SK-N-SH (cell line): ENCODE data around the gene LIPH. TPM values are rescaled to one million over a fixed set of nuclear protein-coding genes. Genes with fewer than 3 reads are reported as not detected.

Source experiments
- CTCF ChIA-PET: fragments of 300-600, 350-600 bp; formaldehyde crosslinking; extraction: SDS; loops from one replicate; lab custom pipeline; 2021; lab: Yijun Ruan, JAX
- POLR2A ChIA-PET: fragments of 350-600 bp; sonication (Branson Sonifier 250); formaldehyde crosslinking; extraction: SDS; loops from one replicate; lab custom pipeline; 2020; ENCODE audit warnings: antibody characterized with exemption, inconsistent platforms; lab: Yijun Ruan, JAX
- DNase-seq: peaks from one replicate; pipeline ENCODE4 v3.0.0; 2012
- H2AFZ ChIP-seq: fragments of 200-600 bp; sonication (generic); 2 replicates; pipeline ENCODE4 v1.8.1; 2016; ENCODE audit warnings: antibody characterized with exemption, mild to moderate bottlenecking, low read depth
- H3F3A ChIP-seq: fragments of 200-600 bp; sonication (generic); replicated peaks from 2 replicates; pipeline ENCODE3; 2016; ENCODE audit warnings: antibody characterized with exemption, mild to moderate bottlenecking; ENCODE audit not compliant: insufficient read depth
- H3K27ac ChIP-seq, 2 experiments: fragments of 200-500 bp in 1 of 2; fragments of 200-600 bp in 1 of 2; sonication (Bioruptor generic) in 1 of 2; sonication (generic), shearing (Covaris generic) in 1 of 2; 2 replicates each; pipeline versions ENCODE4 v1.5.1 to v1.6.1; 2014 to 2016; ENCODE audit warnings: low read depth in 2 of 2, inconsistent platforms in 1 of 2, low read length in 1 of 2, mild to moderate bottlenecking in 1 of 2, mixed read lengths in 1 of 2
- H3K27me3 ChIP-seq: fragments of 200-600 bp; sonication (generic), shearing (Covaris generic); 2 replicates; pipeline ENCODE4 v1.6.1; 2016; ENCODE audit warnings: mixed run types; ENCODE audit not compliant: insufficient read depth
- H3K36me3 ChIP-seq, 2 experiments: fragments of 200-500 bp in 1 of 2; fragments of 200-600 bp in 1 of 2; sonication (Bioruptor generic) in 1 of 2; sonication (generic) in 1 of 2; replicated peaks in 1 of 2; 2 replicates each; pipeline versions ENCODE3 to v1.5.1; 2014 to 2016; ENCODE audit warnings: low read length in 1 of 2, mild to moderate bottlenecking in 1 of 2; ENCODE audit not compliant: insufficient read depth in 2 of 2, control insufficient read depth in 1 of 2
- H3K4me1 ChIP-seq, 2 experiments: fragments of 200-500 bp in 1 of 2; fragments of 200-600 bp in 1 of 2; sonication (Bioruptor generic) in 1 of 2; sonication (generic), shearing (Covaris generic) in 1 of 2; 2 replicates each; pipeline versions ENCODE4 v1.5.1 to v1.6.1; 2014 to 2016; ENCODE audit warnings: low read depth in 1 of 2, low read length in 1 of 2, mixed run types in 1 of 2; ENCODE audit not compliant: insufficient read depth in 2 of 2, control insufficient read depth in 1 of 2
- H3K4me2 ChIP-seq: fragments of 200-600 bp; sonication (generic), shearing (Covaris generic); 2 replicates; pipeline ENCODE4 v1.6.1; 2017; ENCODE audit warnings: mixed run types
- H3K4me3 ChIP-seq, 2 experiments: fragments of 200-500 bp in 1 of 2; fragments of 200-600 bp in 1 of 2; sonication (Bioruptor generic) in 1 of 2; sonication (generic), shearing (Covaris generic) in 1 of 2; 2 replicates each; pipeline versions ENCODE4 v1.5.1 to v1.8.1; 2014 to 2016; ENCODE audit warnings: low read depth in 2 of 2, inconsistent platforms in 1 of 2, low read length in 1 of 2, mild to moderate bottlenecking in 1 of 2, mixed read lengths in 1 of 2, moderate library complexity in 1 of 2
- H3K79me2 ChIP-seq: fragments of 200-600 bp; sonication (generic); 2 replicates; pipeline ENCODE4 v1.8.1; 2017; ENCODE audit warnings: mild to moderate bottlenecking; ENCODE audit not compliant: insufficient read depth
- H3K9ac ChIP-seq: fragments of 200-600 bp; sonication (generic); 2 replicates; pipeline ENCODE4 v1.6.1; 2017; ENCODE audit warnings: mixed run types
- H3K9me2 ChIP-seq: fragments of 200-600 bp; sonication (generic); 2 replicates; pipeline ENCODE4 v1.6.1; 2017; ENCODE audit warnings: mixed run types
- H3K9me3 ChIP-seq: fragments of 200-600 bp; sonication (generic); 2 replicates; pipeline ENCODE4 v1.6.1; 2017; ENCODE audit warnings: mixed run types, mild to moderate bottlenecking, moderate library complexity
- H4K20me1 ChIP-seq: fragments of 200-600 bp; sonication (generic); 2 replicates; pipeline ENCODE4 v1.6.1; 2017; ENCODE audit warnings: mild to moderate bottlenecking, mixed run types; ENCODE audit not compliant: insufficient read depth
- CHD2 ChIP-seq: fragments of 150-350 bp; IDR thresholded peaks from 2 replicates; pipeline ENCODE4 v1.6.1; 2018; ENCODE audit warnings: low read length; ENCODE audit not compliant: partially characterized antibody
- ELF1 ChIP-seq: IDR thresholded peaks from 2 replicates; pipeline ENCODE4 v1.4.0; 2012
- EP300 ChIP-seq, 2 experiments: IDR thresholded peaks; 2 replicates each; pipeline versions ENCODE4 v1.4.0 to v1.6.1; 2012; ENCODE audit warnings: borderline replicate concordance in 1 of 2, low read depth in 1 of 2, low read length in 1 of 2
- FOSL2 ChIP-seq: IDR thresholded peaks from 2 replicates; pipeline ENCODE4 v1.4.0; 2012; ENCODE audit warnings: low read depth, mild to moderate bottlenecking, moderate library complexity, borderline replicate concordance
- FOXM1 ChIP-seq: IDR thresholded peaks from 2 replicates; pipeline ENCODE4 v1.4.0; 2012; ENCODE audit warnings: low read depth, mild to moderate bottlenecking
- JUND ChIP-seq: IDR thresholded peaks from 2 replicates; pipeline ENCODE4 v1.4.0; 2012
- MXI1 ChIP-seq: IDR thresholded peaks from 2 replicates; pipeline ENCODE4 v1.6.1; 2012; ENCODE audit warnings: mild to moderate bottlenecking, low read depth, low read length, improper control_type of control experiment
- NFIC ChIP-seq: IDR thresholded peaks from 2 replicates; pipeline ENCODE4 v1.4.0; 2012; ENCODE audit warnings: borderline replicate concordance
- NRF1 ChIP-seq: IDR thresholded peaks from 2 replicates; pipeline ENCODE4 v1.6.1; 2012; ENCODE audit warnings: low read depth, mild to moderate bottlenecking, low read length
- POLR2AphosphoS5 ChIP-seq: IDR thresholded peaks from 2 replicates; pipeline ENCODE4 v1.6.1; 2012; ENCODE audit warnings: low read depth, low read length
- RAD21 ChIP-seq: IDR thresholded peaks from 2 replicates; pipeline ENCODE4 v1.6.1; 2012; ENCODE audit warnings: mild to moderate bottlenecking, low read length
- RCOR1 ChIP-seq: fragments of 150-350 bp; IDR thresholded peaks from 2 replicates; pipeline ENCODE4 v1.6.1; 2017; ENCODE audit warnings: antibody characterized with exemption, low read length
- RFX5 ChIP-seq: IDR thresholded peaks from 2 replicates; pipeline ENCODE4 v1.6.1; 2012; ENCODE audit warnings: mild to moderate bottlenecking, improper control_type of control experiment, low read length
- RXRA ChIP-seq: IDR thresholded peaks from 2 replicates; pipeline ENCODE4 v1.4.0; 2012; ENCODE audit warnings: low read depth, mild to moderate bottlenecking, borderline replicate concordance
- SIN3A ChIP-seq: IDR thresholded peaks from 2 replicates; pipeline ENCODE4 v1.6.1; 2012; ENCODE audit warnings: low read depth, mild to moderate bottlenecking, low read length, moderate library complexity, borderline replicate concordance
- SMC3 ChIP-seq: IDR thresholded peaks from 2 replicates; pipeline ENCODE4 v1.6.1; 2012; ENCODE audit warnings: low read depth, low read length, improper control_type of control experiment
- YY1 ChIP-seq: IDR thresholded peaks from 2 replicates; pipeline ENCODE4 v1.4.0; 2012; ENCODE audit warnings: low read depth, mild to moderate bottlenecking
- WGBS: methylation state at CpG from one replicate; pipeline ENCODE4 v1.1.6; 2017; ENCODE audit warnings: low lambda C conversion rate; 5-methylcytosine and 5-hydroxymethylcytosine counted together
- polyA plus RNA-seq, 3 experiments: library from polyadenylated mRNA; depleted of rRNA; stranded (reverse); fragments of >200 nt; gene quantifications; 2 replicates each; pipeline ENCODE4 v1.2.3, GENCODE V29; 2012
- TF ChIP-seq, protein P1 (sequence below): IDR thresholded peaks from 2 replicates; pipeline ENCODE4 v1.4.0; 2012; ENCODE audit warnings: low read depth, borderline replicate concordance
- TF ChIP-seq, protein P2 (sequence below): IDR thresholded peaks from 2 replicates; pipeline ENCODE4 v1.6.1; 2012; ENCODE audit warnings: mild to moderate bottlenecking, low read depth, low read length, moderate library complexity
- TF ChIP-seq, protein P3 (sequence below): fragments of 150-350 bp; IDR thresholded peaks from 2 replicates; pipeline ENCODE4 v1.6.1; 2016; ENCODE audit warnings: mild to moderate bottlenecking, low read depth, low read length
- TF ChIP-seq, protein P4 (sequence below): IDR thresholded peaks from 2 replicates; pipeline ENCODE4; 2012

Gene LIPH
- polyA plus RNA-seq, 1 of the 3 experiments (the other 2 are of a cell fraction): not detected

DNA sequence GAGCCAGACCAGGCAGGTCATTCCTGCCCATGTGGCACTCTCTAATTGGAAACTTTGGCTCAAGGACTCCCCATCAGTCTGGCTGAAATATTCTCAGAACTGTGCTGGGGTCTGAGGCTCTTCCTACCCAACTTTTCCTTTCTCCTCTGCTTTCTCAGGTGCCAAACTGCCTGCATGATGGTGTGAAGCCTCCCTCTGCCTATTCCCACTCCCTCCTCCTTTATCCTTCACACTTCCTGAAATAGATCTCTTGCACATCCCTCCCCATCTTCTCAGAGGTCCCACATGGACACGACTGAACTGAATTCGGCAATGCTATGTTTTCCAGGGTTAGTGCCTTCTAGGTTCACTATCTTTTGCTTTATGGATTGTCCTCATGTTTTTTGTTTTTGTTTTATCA lies 12.5 kb downstream of the LIPH start:
- H3F3A ChIP-seq: no peaks in the 10 kb centered on the region
- H3K36me3 ChIP-seq: no peaks in the 10 kb centered on the region
- no peak overlapping the region for H3K4me3 ChIP-seq
- TF ChIP-seq MXI1: no peak
- TF ChIP-seq, protein P1, sequence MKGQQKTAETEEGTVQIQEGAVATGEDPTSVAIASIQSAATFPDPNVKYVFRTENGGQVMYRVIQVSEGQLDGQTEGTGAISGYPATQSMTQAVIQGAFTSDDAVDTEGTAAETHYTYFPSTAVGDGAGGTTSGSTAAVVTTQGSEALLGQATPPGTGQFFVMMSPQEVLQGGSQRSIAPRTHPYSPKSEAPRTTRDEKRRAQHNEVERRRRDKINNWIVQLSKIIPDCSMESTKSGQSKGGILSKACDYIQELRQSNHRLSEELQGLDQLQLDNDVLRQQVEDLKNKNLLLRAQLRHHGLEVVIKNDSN: no peak
- TF ChIP-seq RFX5: no peak
- no peak for TF ChIP-seq FOSL2
- no peak for TF ChIP-seq SIN3A
- no peak for TF ChIP-seq EP300 (IDR thresholded peaks at IDR 0.05; ENCODE audit: borderline replicate concordance in 1 of 2, low read depth in 1 of 2, low read length in 1 of 2)
- no peak for TF ChIP-seq ELF1
- TF ChIP-seq RCOR1: no peak
- no peak for TF ChIP-seq RXRA
- TF ChIP-seq NRF1: no peak
- TF ChIP-seq, all 33 proteins: peak for 0
- Histone ChIP-seq H2AFZ (no peak overlapping the region), H3K9me2 (no peaks in the 10 kb centered on the region), H3K4me1 (peaks cover 0 to 4% of the 10 kb centered on the region in 2 experiments; a peak in 1 of 4 replicates), H4K20me1 (no peaks in the 10 kb centered on the region), H3K9ac (no peak overlapping the region), H3K27ac (no peak overlapping the region), H3K9me3 (no peaks in the 10 kb centered on the region), H3K79me2 (no peaks in the 10 kb centered on the region), H3K27me3 (no peaks in the 10 kb centered on the region), H3K4me2 (no peak overlapping the region)
- POLR2A ChIA-PET: no interaction called here
- WGBS: 74% methylated on average over 2 of the region's 2 CpGs
- CTCF ChIA-PET: no interaction called here
- DNase-seq: no peak

- Histone ChIP-seq H3K9me2 (no peaks in the 10 kb centered on the region), H3K27me3 (no peaks in the 10 kb centered on the region), H3K9ac (no peak overlapping the region), H3K4me2 (no peak overlapping the region), H2AFZ (no peak overlapping the region; the same call in 1 of the 2 replicates), H3K36me3 (no peaks in the 10 kb centered on the region), H4K20me1 (no peaks in the 10 kb centered on the region), H3K4me1 (peaks cover 0 to 4% of the 10 kb centered on the region in 2 experiments; a peak in 1 of 4 replicates), H3K79me2 (no peaks in the 10 kb centered on the region), H3F3A (no peaks in the 10 kb centered on the region), H3K9me3 (no peaks in the 10 kb centered on the region), H3K27ac (no peak overlapping the region), H3K4me3 (no peak overlapping the region)
- CTCF ChIA-PET: interaction anchor here (1.0 kb wide), 1 partner anchor 8 kb away, joined by 4 read pairs; no protein-coding TSS in a partner anchor
- 75% methylated on average over 9 of the region's 9 CpGs for WGBS
- DNase-seq: no peak
- POLR2A ChIA-PET: no interaction called here
- TF ChIP-seq RAD21 (no peak), EP300 (IDR thresholded peaks at IDR 0.05; ENCODE audit: borderline replicate concordance in 1 of 2, low read depth in 1 of 2, low read length in 1 of 2) (no peak), FOXM1 (no peak), POLR2AphosphoS5 (no peak), NRF1 (no peak), CHD2 (no peak), NFIC (no peak), JUND (no peak), ELF1 (no peak; the same call in 1 of the 2 replicates), RFX5 (no peak), SIN3A (no peak), SMC3 (no peak), YY1 (no peak)
- TF ChIP-seq, protein P2, sequence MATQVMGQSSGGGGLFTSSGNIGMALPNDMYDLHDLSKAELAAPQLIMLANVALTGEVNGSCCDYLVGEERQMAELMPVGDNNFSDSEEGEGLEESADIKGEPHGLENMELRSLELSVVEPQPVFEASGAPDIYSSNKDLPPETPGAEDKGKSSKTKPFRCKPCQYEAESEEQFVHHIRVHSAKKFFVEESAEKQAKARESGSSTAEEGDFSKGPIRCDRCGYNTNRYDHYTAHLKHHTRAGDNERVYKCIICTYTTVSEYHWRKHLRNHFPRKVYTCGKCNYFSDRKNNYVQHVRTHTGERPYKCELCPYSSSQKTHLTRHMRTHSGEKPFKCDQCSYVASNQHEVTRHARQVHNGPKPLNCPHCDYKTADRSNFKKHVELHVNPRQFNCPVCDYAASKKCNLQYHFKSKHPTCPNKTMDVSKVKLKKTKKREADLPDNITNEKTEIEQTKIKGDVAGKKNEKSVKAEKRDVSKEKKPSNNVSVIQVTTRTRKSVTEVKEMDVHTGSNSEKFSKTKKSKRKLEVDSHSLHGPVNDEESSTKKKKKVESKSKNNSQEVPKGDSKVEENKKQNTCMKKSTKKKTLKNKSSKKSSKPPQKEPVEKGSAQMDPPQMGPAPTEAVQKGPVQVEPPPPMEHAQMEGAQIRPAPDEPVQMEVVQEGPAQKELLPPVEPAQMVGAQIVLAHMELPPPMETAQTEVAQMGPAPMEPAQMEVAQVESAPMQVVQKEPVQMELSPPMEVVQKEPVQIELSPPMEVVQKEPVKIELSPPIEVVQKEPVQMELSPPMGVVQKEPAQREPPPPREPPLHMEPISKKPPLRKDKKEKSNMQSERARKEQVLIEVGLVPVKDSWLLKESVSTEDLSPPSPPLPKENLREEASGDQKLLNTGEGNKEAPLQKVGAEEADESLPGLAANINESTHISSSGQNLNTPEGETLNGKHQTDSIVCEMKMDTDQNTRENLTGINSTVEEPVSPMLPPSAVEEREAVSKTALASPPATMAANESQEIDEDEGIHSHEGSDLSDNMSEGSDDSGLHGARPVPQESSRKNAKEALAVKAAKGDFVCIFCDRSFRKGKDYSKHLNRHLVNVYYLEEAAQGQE: no peak
- TF ChIP-seq, protein P1: no peak
- TF ChIP-seq, protein P3, sequence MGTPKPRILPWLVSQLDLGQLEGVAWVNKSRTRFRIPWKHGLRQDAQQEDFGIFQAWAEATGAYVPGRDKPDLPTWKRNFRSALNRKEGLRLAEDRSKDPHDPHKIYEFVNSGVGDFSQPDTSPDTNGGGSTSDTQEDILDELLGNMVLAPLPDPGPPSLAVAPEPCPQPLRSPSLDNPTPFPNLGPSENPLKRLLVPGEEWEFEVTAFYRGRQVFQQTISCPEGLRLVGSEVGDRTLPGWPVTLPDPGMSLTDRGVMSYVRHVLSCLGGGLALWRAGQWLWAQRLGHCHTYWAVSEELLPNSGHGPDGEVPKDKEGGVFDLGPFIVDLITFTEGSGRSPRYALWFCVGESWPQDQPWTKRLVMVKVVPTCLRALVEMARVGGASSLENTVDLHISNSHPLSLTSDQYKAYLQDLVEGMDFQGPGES: no peak
- TF ChIP-seq, protein P4, sequence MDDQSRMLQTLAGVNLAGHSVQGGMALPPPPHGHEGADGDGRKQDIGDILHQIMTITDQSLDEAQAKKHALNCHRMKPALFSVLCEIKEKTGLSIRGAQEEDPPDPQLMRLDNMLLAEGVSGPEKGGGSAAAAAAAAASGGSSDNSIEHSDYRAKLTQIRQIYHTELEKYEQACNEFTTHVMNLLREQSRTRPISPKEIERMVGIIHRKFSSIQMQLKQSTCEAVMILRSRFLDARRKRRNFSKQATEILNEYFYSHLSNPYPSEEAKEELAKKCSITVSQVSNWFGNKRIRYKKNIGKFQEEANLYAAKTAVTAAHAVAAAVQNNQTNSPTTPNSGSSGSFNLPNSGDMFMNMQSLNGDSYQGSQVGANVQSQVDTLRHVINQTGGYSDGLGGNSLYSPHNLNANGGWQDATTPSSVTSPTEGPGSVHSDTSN: no peak
Measured at GRCh38 chr3:185537369-185537970, 14.9 kb downstream of the LIPH start.
